Measurements from ENCODE around the gene SV2C.

- no peak for TF ChIP-seq CTCF (IDR thresholded peaks at IDR 0.05)
- no peak for TF ChIP-seq POLR2A (IDR thresholded peaks at IDR 0.05)
These were observed 200.5 kb downstream of the SV2C start for GRCh38 chr5:76283670-76284069.

Data from testis (tissue), 2 donors.